ENCODE results near the gene TP63. TPM values are rescaled to one million over a fixed set of nuclear protein-coding genes. Genes with fewer than 3 reads are reported as not detected.

TP63 gene
- total RNA-seq, 1 experiment from 2014 or later, result not detected

DNA sequence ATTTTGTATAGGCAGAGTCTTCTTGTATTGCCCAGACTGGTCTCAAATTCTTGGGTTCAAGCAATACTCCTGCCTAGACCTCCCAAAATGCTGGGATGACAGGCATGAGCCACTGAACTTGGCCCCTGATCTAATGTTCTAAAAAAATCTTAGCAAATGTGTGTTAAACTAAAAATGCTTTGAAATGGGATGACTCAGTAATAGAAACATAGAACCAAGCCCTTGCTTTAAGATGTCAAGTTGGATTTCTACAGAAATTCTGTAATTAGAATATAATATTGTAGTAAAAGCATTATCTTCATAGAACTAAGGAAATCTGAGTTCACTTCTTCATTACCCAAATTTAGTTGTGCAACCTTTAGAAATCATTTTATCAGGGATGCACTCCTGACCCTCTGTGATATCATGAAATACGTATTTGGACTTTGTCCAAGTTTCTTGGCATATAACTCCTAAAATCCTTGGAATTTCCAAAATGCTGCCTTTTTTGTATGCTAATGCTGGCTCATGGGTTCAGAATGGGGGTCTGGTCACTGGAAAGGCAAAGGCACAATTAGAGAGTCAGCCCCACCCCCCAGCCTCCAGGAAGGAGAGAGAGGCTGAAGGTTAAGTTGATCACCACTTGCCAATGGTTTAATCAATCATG is 217.3 kb downstream of the TP63 start:
- no peak for TF ChIP-seq CTCF (conservative IDR thresholded peaks at IDR 0.05)
- no peaks in the 10 kb centered on the region for H3K27me3 ChIP-seq (ENCODE audit: insufficient read depth, low read length)
- no peaks in the 10 kb centered on the region for H3K23me2 ChIP-seq (ENCODE audit: insufficient read length, low read depth, low read length, poor library complexity, severe bottlenecking)
- H3T11ph ChIP-seq (ENCODE audit: low read length), result no peak overlapping the region
- Mint-ChIP-seq H3K27ac (no peak overlapping the region; a peak in 1 of 7 replicates), H3K27me3 (ENCODE audit: low read depth) (no peaks in the 10 kb centered on the region; the same call in 1 of the 2 replicates), H3K9me3 (no peaks in the 10 kb centered on the region), H3K4me3 (no peak overlapping the region), H3K36me3 (ENCODE audit: insufficient read depth in 1 of 3, low read depth in 3 of 3) (no peaks in the 10 kb centered on the region), H3K4me1 (peaks cover 13 to 18% of the 10 kb centered on the region in 2 experiments)
- no peak overlapping the region for H2BK20ac ChIP-seq (ENCODE audit: low read depth, low read length, poor library complexity, severe bottlenecking)
- H3K9me3 ChIP-seq (ENCODE audit: control insufficient read depth, low read depth, low read length), result no peaks in the 10 kb centered on the region
- no peak overlapping the region for H2AFZ ChIP-seq (ENCODE audit: low read length)
- no peak overlapping the region for H2BK12ac ChIP-seq (ENCODE audit: insufficient read length, low read depth, low read length)
- no peaks in the 10 kb centered on the region for H3K79me1 ChIP-seq (ENCODE audit: insufficient read depth, low read depth, low read length, poor library complexity, severe bottlenecking)
- H3K14ac ChIP-seq (ENCODE audit: insufficient read depth, low read length), result no peak overlapping the region
- H2BK15ac ChIP-seq (ENCODE audit: low read depth, low read length), result no peak overlapping the region
- H2BK120ac ChIP-seq (ENCODE audit: low read depth, low read length, poor library complexity, severe bottlenecking), result no peak overlapping the region
- no peak overlapping the region for H4K8ac ChIP-seq (replicated peaks; ENCODE audit: insufficient read length, low read depth, low read length)
- H3K18ac ChIP-seq (ENCODE audit: insufficient read length, low read depth, low read length), result no peak overlapping the region
- H4K20me1 ChIP-seq (ENCODE audit: control insufficient read depth, insufficient read depth, insufficient read length), result no peaks in the 10 kb centered on the region
- DNase-seq, result no peak
- H2BK5ac ChIP-seq (ENCODE audit: insufficient read length, low read length), result no peak overlapping the region
- H3K27ac ChIP-seq (ENCODE audit: insufficient read length, low read depth, low read length), result no peak overlapping the region
- WGBS (ENCODE audit: extremely low coverage, insufficient read length, low lambda C conversion rate), result no CpG with 5 or more reads among the region's 1 CpG
- no peaks in the 10 kb centered on the region for H3K4me1 ChIP-seq (ENCODE audit: insufficient read depth, low read length)
- H3K23ac ChIP-seq (ENCODE audit: insufficient read length, low read depth, low read length), result no peak overlapping the region
- no peak overlapping the region for H4K91ac ChIP-seq (ENCODE audit: insufficient read length, low read depth, low read length)
- no peaks in the 10 kb centered on the region for H3K79me2 ChIP-seq (ENCODE audit: insufficient read depth, low read length)
- H3K9ac ChIP-seq (ENCODE audit: extremely low read depth, insufficient read length, low read length), result no peak overlapping the region
- no peak overlapping the region for H2AK5ac ChIP-seq (ENCODE audit: insufficient read length, low read length)
- no peak overlapping the region for H3K4me2 ChIP-seq (ENCODE audit: insufficient read depth, insufficient read length, low read length)
- no peak overlapping the region for H3K4ac ChIP-seq (ENCODE audit: low read depth, low read length)
- H3K56ac ChIP-seq (ENCODE audit: insufficient read length, low read depth, low read length), result no peak overlapping the region
- H4K5ac ChIP-seq (ENCODE audit: insufficient read length, low read depth, low read length), result no peak overlapping the region

All from H9 (cell line).